Glutamatergic neuron (in vitro differentiated cells): ENCODE results near the gene UBR7. TPM values are rescaled to one million over a fixed set of nuclear protein-coding genes. Genes with fewer than 3 reads are reported as not detected.

Experiments
- DNase-seq: peaks from one replicate; pipeline ENCODE4 v3.0.0; 2022
- H3K27ac Mint-ChIP-seq: one replicate; pipeline ENCODE4 v1.8.0; 2020; ENCODE audit warnings: mild to moderate bottlenecking, mixed read lengths, inconsistent platforms; ENCODE audit not compliant: unreplicated experiment
- H3K27me3 Mint-ChIP-seq: one replicate; pipeline ENCODE4 v1.8.0; 2020; ENCODE audit warnings: mild to moderate bottlenecking, moderate library complexity, mixed read lengths, inconsistent platforms; ENCODE audit not compliant: unreplicated experiment
- H3K36me3 Mint-ChIP-seq: one replicate; pipeline ENCODE4 v1.8.0; 2020; ENCODE audit warnings: mild to moderate bottlenecking, mixed read lengths, inconsistent platforms; ENCODE audit not compliant: unreplicated experiment
- H3K4me1 Mint-ChIP-seq: one replicate; pipeline ENCODE4 v1.8.0; 2020; ENCODE audit warnings: mild to moderate bottlenecking, low read depth, mixed read lengths, inconsistent platforms; ENCODE audit not compliant: unreplicated experiment
- H3K4me3 Mint-ChIP-seq: one replicate; pipeline ENCODE4 v1.8.0; 2020; ENCODE audit warnings: mild to moderate bottlenecking, mixed read lengths, inconsistent platforms; ENCODE audit not compliant: unreplicated experiment
- H3K9me3 Mint-ChIP-seq: one replicate; pipeline ENCODE4 v1.8.0; 2020; ENCODE audit warnings: mild to moderate bottlenecking, moderate library complexity, mixed read lengths, inconsistent platforms; ENCODE audit not compliant: unreplicated experiment
- CTCF ChIP-seq: fragments of 200-600 bp; sonication (generic); IDR thresholded peaks from one replicate; pipeline ENCODE4 v1.5.0; 2021; ENCODE audit not compliant: partially characterized antibody, unreplicated experiment
- total RNA-seq: library from RNA; stranded (reverse); fragmentation: NEBNext Ultra II Directional; extraction: Animal tissue kit (Norgen Biotek cat#: 25700); gene quantifications from one replicate; pipeline ENCODE4 v1.2.1, GENCODE V29; 2021; ENCODE audit not compliant: unreplicated experiment

UBR7 gene
- total RNA-seq, 1 donor from 2014 or later = 17.4 TPM

- DNase-seq = no peak
- TF ChIP-seq CTCF = no peak
- Mint-ChIP-seq H3K4me3 (no peak overlapping the region), H3K36me3 (no peaks in the 10 kb centered on the region), H3K4me1 (peaks cover 5% of the 10 kb centered on the region), H3K27ac (no peak overlapping the region), H3K9me3 (no peaks in the 10 kb centered on the region), H3K27me3 (no peaks in the 10 kb centered on the region)
Observed at GRCh38 chr14:93240678-93241000, 33.6 kb downstream of the UBR7 start.

DNA sequence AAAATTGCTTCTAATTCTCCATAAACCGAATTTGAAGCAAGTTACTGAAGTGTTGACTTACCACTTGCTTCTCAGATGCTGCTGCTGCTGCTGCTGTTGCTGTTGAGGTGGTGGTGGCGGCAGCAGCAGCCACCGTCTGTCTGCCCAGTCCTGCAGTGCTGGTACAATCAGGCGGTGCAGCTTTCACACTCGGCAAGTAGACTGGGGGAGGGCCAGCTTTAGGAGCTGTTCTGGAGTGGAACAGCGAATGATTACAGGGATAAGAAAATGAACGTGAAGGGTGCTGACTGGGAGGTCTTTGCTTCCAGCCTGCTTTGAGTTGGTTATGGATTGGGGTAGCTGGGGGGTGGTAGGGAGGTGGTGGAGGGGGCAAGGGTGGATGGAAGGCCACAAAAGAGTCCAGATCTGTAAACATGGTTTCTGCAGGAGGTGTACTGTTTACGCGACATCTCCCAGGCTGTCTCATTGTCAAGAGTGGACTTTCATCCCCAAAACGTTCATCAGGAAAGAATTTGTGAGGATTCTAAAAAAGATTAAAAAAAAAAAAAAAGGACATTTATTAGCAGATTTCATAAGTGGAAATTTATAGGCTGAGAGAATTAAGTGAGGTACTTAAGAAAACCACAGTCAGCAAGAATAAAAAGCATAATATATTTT lies 38.8 kb downstream of the UBR7 start:
- Mint-ChIP-seq H3K36me3 (no peaks in the 10 kb centered on the region), H3K27me3 (no peaks in the 10 kb centered on the region), H3K9me3 (no peaks in the 10 kb centered on the region), H3K4me1 (peaks cover 5% of the 10 kb centered on the region), H3K27ac (no peak overlapping the region), H3K4me3 (no peak overlapping the region)
- DNase-seq = no peak
- no peak for TF ChIP-seq CTCF

DNA sequence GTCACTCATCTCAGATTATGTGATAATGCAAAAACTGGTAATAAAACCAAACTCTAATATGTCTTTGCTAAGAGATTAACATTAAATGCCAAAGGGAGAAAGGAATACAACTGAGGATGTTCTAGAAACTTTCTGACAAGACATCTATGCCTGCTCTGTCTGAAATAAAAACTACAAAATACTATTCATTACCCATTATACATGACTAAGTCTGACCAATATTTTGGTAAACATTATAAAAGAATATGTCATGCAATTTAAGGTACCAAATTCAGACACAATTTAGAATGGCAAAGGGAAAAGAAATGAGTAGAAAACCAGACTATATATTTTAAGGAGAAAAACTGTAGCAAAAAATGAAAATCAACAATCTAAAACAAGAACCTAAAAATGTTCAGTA lies 39.5 kb downstream of the UBR7 start:
- Mint-ChIP-seq H3K4me3 (no peak overlapping the region), H3K4me1 (peaks cover 5% of the 10 kb centered on the region), H3K27ac (no peak overlapping the region), H3K27me3 (no peaks in the 10 kb centered on the region), H3K36me3 (no peaks in the 10 kb centered on the region), H3K9me3 (no peaks in the 10 kb centered on the region)
- no peak for TF ChIP-seq CTCF
- no peak for DNase-seq

GRCh38 chr14:93249128-93249831 lies 42.2 kb downstream of the UBR7 start:
- TF ChIP-seq CTCF = no peak
- Mint-ChIP-seq H3K36me3 (no peaks in the 10 kb centered on the region), H3K4me1 (no peaks in the 10 kb centered on the region), H3K27me3 (no peaks in the 10 kb centered on the region), H3K27ac (no peak overlapping the region), H3K9me3 (no peaks in the 10 kb centered on the region), H3K4me3 (no peak overlapping the region)
- no peak for DNase-seq

DNA sequence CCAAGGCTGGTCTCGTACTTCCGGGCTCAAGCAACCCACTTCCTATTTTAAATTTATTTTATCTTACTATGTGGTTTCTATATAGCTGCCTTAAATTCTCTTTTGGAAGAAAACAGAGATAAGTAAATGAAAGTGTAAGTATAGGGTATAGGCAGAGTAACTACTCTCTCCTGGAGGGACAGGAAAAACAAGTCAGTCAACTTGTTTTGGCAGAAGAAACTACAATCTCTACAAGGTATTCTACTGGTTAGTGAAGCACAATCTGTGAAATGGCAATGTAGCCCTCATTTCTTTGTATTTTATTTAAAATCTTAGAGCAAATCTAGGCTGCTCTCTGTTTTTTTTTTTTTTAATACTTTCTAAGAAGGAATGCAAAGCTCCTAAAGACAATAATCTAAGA lies 55.4 kb downstream of the UBR7 start:
- Mint-ChIP-seq H3K27me3 (no peaks in the 10 kb centered on the region), H3K36me3 (no peaks in the 10 kb centered on the region), H3K4me3 (no peak overlapping the region), H3K9me3 (no peaks in the 10 kb centered on the region), H3K4me1 (peaks cover 8% of the 10 kb centered on the region), H3K27ac (no peak overlapping the region)
- TF ChIP-seq CTCF = no peak
- DNase-seq = no peak
